Natural killer cell (primary cell): ENCODE results near the gene TMF1. TPM values are rescaled to one million over a fixed set of nuclear protein-coding genes. Genes with fewer than 3 reads are reported as not detected.

Experiments
- ATAC-seq, 3 donors: fragments of 150-1000 bp in 2 of 3; fragments of 200-7000 bp in 1 of 3; cut with Tn5 transposase; 1 replicate in 1 of 3; 2 replicates in 2 of 3; pipeline ENCODE4 v1.10.0; 2021; ENCODE audit warnings: mild to moderate bottlenecking in 2 of 3, moderate library complexity in 2 of 3
- DNase-seq, 2 donors: peaks; one replicate each; pipeline versions ENCODE4 v3.0.0 to v3.0.0-alpha.2; 2013 to 2021; ENCODE audit warnings: mixed read lengths in 1 of 2
- H3K27ac ChIP-seq: one replicate; pipeline ENCODE4 v1.5.1; 2013; ENCODE audit warnings: mild to moderate bottlenecking, low read length
- H3K27me3 ChIP-seq: one replicate; pipeline ENCODE4 v1.6.1; 2013; ENCODE audit warnings: low read length; ENCODE audit not compliant: control insufficient read depth, insufficient read depth
- H3K36me3 ChIP-seq: one replicate; pipeline ENCODE4 v1.6.1; 2013; ENCODE audit warnings: low read length; ENCODE audit not compliant: control insufficient read depth, insufficient read depth
- H3K4me1 ChIP-seq: one replicate; pipeline ENCODE4 v1.6.1; 2013; ENCODE audit warnings: low read length; ENCODE audit not compliant: control insufficient read depth, insufficient read depth
- H3K4me3 ChIP-seq: one replicate; pipeline ENCODE4 v1.5.1; 2013; ENCODE audit warnings: low read length
- H3K9me3 ChIP-seq: one replicate; pipeline ENCODE4 v1.6.1; 2013; ENCODE audit warnings: low read length; ENCODE audit not compliant: control insufficient read depth, insufficient read depth
- H3K27ac Mint-ChIP-seq, 2 donors: one replicate each; pipeline ENCODE4 v1.8.0; 2022; ENCODE audit warnings: mild to moderate bottlenecking in 2 of 2, mixed read lengths in 2 of 2, moderate library complexity in 1 of 2
- H3K27me3 Mint-ChIP-seq, 2 donors: one replicate each; pipeline ENCODE4 v1.8.0; 2022; ENCODE audit warnings: low read depth in 2 of 2, mixed read lengths in 2 of 2
- H3K36me3 Mint-ChIP-seq: one replicate; pipeline ENCODE4 v1.8.0; 2022; ENCODE audit warnings: mixed read lengths
- H3K4me1 Mint-ChIP-seq, 2 donors: one replicate each; pipeline ENCODE4 v1.8.0; 2022; ENCODE audit warnings: mixed read lengths in 2 of 2
- H3K4me3 Mint-ChIP-seq: one replicate; pipeline ENCODE4 v1.8.0; 2022; ENCODE audit warnings: mild to moderate bottlenecking, moderate library complexity, mixed read lengths
- H3K9me3 Mint-ChIP-seq, 2 donors: one replicate each; pipeline ENCODE4 v1.8.0; 2022; ENCODE audit warnings: mixed read lengths in 2 of 2
- CTCF ChIP-seq: fragments of 200-600 bp; IDR thresholded peaks from one replicate; pipeline ENCODE4 v1.8.0; 2022; ENCODE audit warnings: antibody characterized with exemption
- WGBS: methylation state at CpG from one replicate; pipeline ENCODE4 v1.1.7; 2013; ENCODE audit warnings: missing lambda C conversion rate; ENCODE audit not compliant: insufficient coverage; 5-methylcytosine and 5-hydroxymethylcytosine counted together
- intact Hi-C: fragments of 100-400 bp; cut with micrococcal nuclease; formaldehyde crosslinking; loops from one replicate; pipeline ENCODE4 v1.14.2; 2022
- total RNA-seq, 4 donors: library from RNA; stranded (reverse); fragments of 120-200 nt in 1 of 4; gene quantifications; one replicate each; pipeline versions ENCODE4 v1.2.3 to v1.2.4, GENCODE V29; 2013 to 2022

The TMF1 gene
- total RNA-seq, 3 donors from 2014 or later (not counting 1 experiment from before 2014, with no cell fraction given) = 76.9 to 110 (median 85.5) TPM

- H3K27ac Mint-ChIP-seq = no peak overlapping the region
- H3K36me3 Mint-ChIP-seq = peaks cover 23% of the 10 kb centered on the region
- no peaks in the 10 kb centered on the region for H3K4me1 ChIP-seq
- peaks cover 18% of the 10 kb centered on the region for H3K36me3 ChIP-seq
- intact Hi-C loops = no loop called here
- H3K9me3 ChIP-seq = no peaks in the 10 kb centered on the region
- DNase-seq = no peak
- H3K4me3 ChIP-seq = no peak overlapping the region
- H3K27ac ChIP-seq = no peak overlapping the region
- H3K27me3 ChIP-seq = no peaks in the 10 kb centered on the region
- H3K4me1 Mint-ChIP-seq = no peaks in the 10 kb centered on the region
- H3K9me3 Mint-ChIP-seq = no peaks in the 10 kb centered on the region
- 96% methylated on average over 6 of the region's 6 CpGs for WGBS
- H3K27me3 Mint-ChIP-seq = no peaks in the 10 kb centered on the region
- H3K4me3 Mint-ChIP-seq = no peak overlapping the region
- no peak for TF ChIP-seq CTCF
- ATAC-seq = no peak
Observed at GRCh38 chr3:68986496-68987208, 65.5 kb downstream of the TMF1 start.

DNA sequence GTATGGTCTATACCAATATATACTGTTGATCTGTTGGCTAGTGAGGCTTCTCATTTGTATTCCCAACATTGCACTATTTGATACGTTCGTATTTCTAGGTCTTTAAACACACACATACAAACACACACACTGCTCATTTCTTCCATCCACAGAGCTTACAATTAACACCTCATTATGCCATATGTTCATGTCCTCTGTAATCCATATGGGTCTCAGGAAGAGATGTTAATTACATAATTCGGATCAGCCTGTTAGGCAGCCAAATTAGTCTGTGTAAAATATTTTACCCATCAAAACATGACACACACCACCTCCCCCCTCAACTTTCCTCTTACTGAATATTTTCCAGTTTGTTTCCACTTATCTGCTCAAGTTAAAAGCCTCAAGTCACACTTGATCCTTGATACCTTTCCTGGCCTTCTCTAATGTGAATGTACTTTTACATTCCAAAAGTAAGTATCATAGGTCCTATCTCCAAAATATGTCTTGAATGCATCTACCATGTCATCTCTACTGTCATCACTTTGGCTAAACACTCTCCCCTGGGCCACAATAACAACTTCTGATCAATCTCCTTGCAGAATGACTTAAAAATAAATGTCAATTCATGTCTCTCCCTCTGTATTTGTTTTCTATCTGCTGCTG, 66.9 kb downstream of the TMF1 start:
- peaks cover 23% of the 10 kb centered on the region for H3K36me3 Mint-ChIP-seq
- 100% methylated on average over 2 of the region's 3 CpGs for WGBS
- ATAC-seq = no peak

DNA sequence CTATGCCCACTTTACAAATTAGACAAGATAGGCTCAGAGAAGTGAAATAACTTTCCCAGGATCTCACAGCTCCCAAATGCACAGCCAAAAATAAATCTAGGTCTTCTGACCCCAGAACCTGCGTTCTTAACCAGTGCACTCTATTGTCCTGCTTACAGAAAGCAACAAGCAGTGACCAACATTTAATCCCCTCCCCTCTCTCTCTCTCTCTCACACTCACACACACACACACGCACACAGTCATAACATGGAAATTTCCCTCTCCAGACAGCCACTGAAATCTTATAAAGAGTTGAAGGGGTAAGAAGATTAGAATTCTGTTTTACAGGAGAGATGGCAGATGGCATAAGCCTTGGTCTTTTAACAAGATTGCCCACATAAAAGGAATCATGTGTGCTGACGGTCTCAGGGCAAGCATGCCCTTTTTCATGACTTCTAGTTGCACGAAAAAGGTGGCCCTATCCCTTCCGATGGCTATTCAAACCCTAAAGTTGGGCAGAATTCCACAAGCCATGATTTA, 68.1 kb downstream of the TMF1 start:
- Mint-ChIP-seq H3K4me3 (no peak overlapping the region), H3K9me3 (no peaks in the 10 kb centered on the region), H3K27ac (no peak overlapping the region), H3K4me1 (no peaks in the 10 kb centered on the region), H3K36me3 (peaks cover 23% of the 10 kb centered on the region), H3K27me3 (no peaks in the 10 kb centered on the region)
- H3K27ac ChIP-seq = no peak overlapping the region
- no peak overlapping the region for H3K4me3 ChIP-seq
- no peak for TF ChIP-seq CTCF
- H3K9me3 ChIP-seq = no peaks in the 10 kb centered on the region
- H3K36me3 ChIP-seq = peaks cover 31% of the 10 kb centered on the region
- intact Hi-C loops = no loop called here
- no peaks in the 10 kb centered on the region for H3K27me3 ChIP-seq
- DNase-seq (no peak), ATAC-seq (no peak)
- 81% methylated on average over 4 of the region's 5 CpGs for WGBS
- no peaks in the 10 kb centered on the region for H3K4me1 ChIP-seq

More for the DNA sequence above, 66.9 kb downstream of the TMF1 start:
- Histone ChIP-seq H3K4me3 (no peak overlapping the region), H3K36me3 (peaks cover 30% of the 10 kb centered on the region), H3K27me3 (no peaks in the 10 kb centered on the region), H3K27ac (no peak overlapping the region), H3K4me1 (no peaks in the 10 kb centered on the region), H3K9me3 (no peaks in the 10 kb centered on the region)
- no peaks in the 10 kb centered on the region for H3K27me3 Mint-ChIP-seq
- no peaks in the 10 kb centered on the region for H3K9me3 Mint-ChIP-seq
- no peak overlapping the region for H3K4me3 Mint-ChIP-seq
- H3K27ac Mint-ChIP-seq = no peak overlapping the region
- DNase-seq = no peak
- intact Hi-C loops = no loop called here
- TF ChIP-seq CTCF = no peak
- H3K4me1 Mint-ChIP-seq = no peaks in the 10 kb centered on the region
